GM12878 (cell line): Measurements from ENCODE around the gene JAML. TPM values are rescaled to one million over a fixed set of nuclear protein-coding genes. Genes with fewer than 3 reads are reported as not detected.

Source experiments
- ATAC-seq: fragments of 200-7000 bp; cut with Tn5 transposase; 3 replicates; pipeline ENCODE4 v1.9.1; 2020; ENCODE audit warnings: mild to moderate bottlenecking, moderate library complexity
- BruUV-seq: library from RNA; stranded (reverse); fragments of 400-500 nt; replicated peaks from 2 replicates; lab custom pipeline; 2021; lab: Mats Ljungman, UMichigan
- CTCF ChIA-PET: fragments of 300-600 bp; sonication (Branson Sonifier 250); formaldehyde crosslinking; extraction: SDS; loops from one replicate; lab custom pipeline; 2021; ENCODE audit warnings: inconsistent platforms; lab: Yijun Ruan, JAX
- POLR2A ChIA-PET: fragments of 350-600 bp; formaldehyde crosslinking; extraction: SDS; loops from one replicate; lab custom pipeline; 2021; ENCODE audit warnings: inconsistent platforms; lab: Charles Lee
- RAD21 ChIA-PET: fragments of 300-600 bp; sonication (Branson Sonifier 250); formaldehyde crosslinking; loops from one replicate; lab custom pipeline; 2023; ENCODE audit warnings: antibody characterized with exemption; ENCODE audit not compliant: unreplicated experiment; lab: Charles Lee
- SMC1A ChIA-PET: fragments of 300-600 bp; sonication (Branson Sonifier 250); formaldehyde crosslinking; loops from one replicate; lab custom pipeline; 2023; ENCODE audit not compliant: unreplicated experiment, uncharacterized antibody; lab: Charles Lee
- DNase-seq: peaks from one replicate; pipeline ENCODE4 v3.0.0-alpha.2; 2011; ENCODE audit warnings: low read depth, low spot score
- FAIRE-seq: peaks from 3 replicates; lab custom pipeline; 2011; peaks lifted over from hg19 to GRCh38; lab: Jason Lieb, UNC
- H2AFZ ChIP-seq: 2 replicates; pipeline ENCODE4 v1.6.0; 2011; ENCODE audit warnings: low read depth, low read length, control low read depth; ENCODE audit not compliant: control insufficient read depth
- H3K27ac ChIP-seq: 2 replicates; pipeline ENCODE4 v1.5.1; 2011; ENCODE audit warnings: control low read depth; ENCODE audit not compliant: control insufficient read depth, insufficient read depth
- H3K27me3 ChIP-seq, 2 experiments: replicated peaks in 1 of 2; 2 replicates each; pipeline versions ENCODE4 v1.6.0 to v1.6.1; 2011; ENCODE audit warnings: low read length in 1 of 2; ENCODE audit not compliant: control insufficient read depth in 2 of 2, insufficient read depth in 2 of 2
- H3K36me3 ChIP-seq, 2 experiments: 2 replicates each; pipeline ENCODE4 v1.5.1; 2011; ENCODE audit warnings: low read length in 1 of 2; ENCODE audit not compliant: control insufficient read depth in 2 of 2, insufficient read depth in 2 of 2
- H3K4me1 ChIP-seq: 2 replicates; pipeline ENCODE4 v1.6.1; 2011; ENCODE audit warnings: mild to moderate bottlenecking, low read length, moderate library complexity, mixed read lengths; ENCODE audit not compliant: control insufficient read depth, insufficient read depth
- H3K4me2 ChIP-seq: 2 replicates; pipeline ENCODE4 v1.6.0; 2011; ENCODE audit warnings: control low read depth; ENCODE audit not compliant: control insufficient read depth, insufficient read depth
- H3K4me3 ChIP-seq: fragments of 200-600 bp; sonication (generic); 2 replicates; pipeline ENCODE4 v1.5.1; 2016
- H3K79me2 ChIP-seq: 2 replicates; pipeline ENCODE4 v1.6.0; 2011; ENCODE audit warnings: low read length; ENCODE audit not compliant: control insufficient read depth, insufficient read depth
- H3K9ac ChIP-seq: 2 replicates; pipeline ENCODE4 v1.8.0; 2011; ENCODE audit warnings: low read length, control low read depth, mixed read lengths; ENCODE audit not compliant: control insufficient read depth, insufficient read depth
- H3K9me3 ChIP-seq: replicated peaks from 3 replicates; pipeline ENCODE4 v1.5.1; 2011; ENCODE audit warnings: mild to moderate bottlenecking, low read length; ENCODE audit not compliant: control insufficient read depth, insufficient read depth
- H4K20me1 ChIP-seq: 2 replicates; pipeline ENCODE4 v1.6.0; 2011; ENCODE audit not compliant: control insufficient read depth, insufficient read depth
- CREB1 ChIP-seq: IDR thresholded peaks from 2 replicates; pipeline ENCODE4 v1.6.1; 2012; ENCODE audit warnings: low read depth, mild to moderate bottlenecking, inconsistent platforms
- DPF2 ChIP-seq: fragments of 450-650 bp; IDR thresholded peaks from 2 replicates; pipeline ENCODE4 v1.6.1; 2017; ENCODE audit warnings: mild to moderate bottlenecking
- ETV6 ChIP-seq, 2 experiments: fragments of 450-650 bp in 1 of 2; IDR thresholded peaks in 1 of 2; conservative IDR thresholded peaks in 1 of 2; 2 replicates each; pipeline ENCODE4 v1.6.1; 2014; ENCODE audit warnings: antibody characterized with exemption in 1 of 2, borderline replicate concordance in 1 of 2, low read depth in 1 of 2, mild to moderate bottlenecking in 1 of 2, moderate library complexity in 1 of 2
- EZH2 ChIP-seq: IDR thresholded peaks from 2 replicates; pipeline ENCODE4 v1.6.1; 2012; ENCODE audit warnings: low read depth, mild to moderate bottlenecking, control low read depth, inconsistent platforms, low read length, borderline replicate concordance; ENCODE audit not compliant: control insufficient read depth
- HDAC2 ChIP-seq: fragments of 200-600 bp; sonication (generic); IDR thresholded peaks from 2 replicates; pipeline ENCODE4 v1.6.1; 2017
- IKZF2 ChIP-seq, 2 experiments: fragments of 450-650 bp; IDR thresholded peaks; 2 replicates each; pipeline ENCODE4 v1.6.1; 2017; ENCODE audit warnings: mild to moderate bottlenecking in 2 of 2, moderate library complexity in 2 of 2
- MEF2A ChIP-seq: IDR thresholded peaks from 2 replicates; pipeline ENCODE4 v1.6.1; 2011; ENCODE audit warnings: low read depth, mild to moderate bottlenecking, low read length, moderate library complexity; ENCODE audit not compliant: insufficient read depth
- MXI1 ChIP-seq: fragments of 150-350 bp; IDR thresholded peaks from 2 replicates; pipeline ENCODE4 v1.6.1; 2011; ENCODE audit warnings: low read depth, mild to moderate bottlenecking, inconsistent platforms, low read length, improper control_type of control experiment
- POLR2A ChIP-seq: IDR thresholded peaks from 2 replicates; pipeline ENCODE4 v1.6.1; 2011; ENCODE audit warnings: low read depth, mild to moderate bottlenecking, low read length
- POU2F2 ChIP-seq: IDR thresholded peaks from 3 replicates; pipeline ENCODE4 v1.6.1; 2011; ENCODE audit warnings: low read depth, mild to moderate bottlenecking, low read length, borderline replicate concordance
- PRDM15 ChIP-seq: fragments of 450-650 bp; formaldehyde crosslinking; IDR thresholded peaks from 2 replicates; pipeline ENCODE4 v1.4.0; 2020; ENCODE audit warnings: mild to moderate bottlenecking, moderate library complexity
- RUNX3 ChIP-seq: IDR thresholded peaks from 2 replicates; pipeline ENCODE4 v1.6.1; 2012; ENCODE audit warnings: low read length, inconsistent platforms
- SMAD5 ChIP-seq: IDR thresholded peaks from 2 replicates; pipeline ENCODE4 v1.6.1; 2016; ENCODE audit warnings: antibody characterized with exemption, low read depth
- TCF7 ChIP-seq: IDR thresholded peaks from 2 replicates; pipeline ENCODE4 v1.6.1; 2014; ENCODE audit warnings: antibody characterized with exemption, borderline replicate concordance
- ZNF274 ChIP-seq: IDR thresholded peaks from one replicate; pipeline ENCODE4 v1.8.0; 2011; ENCODE audit not compliant: insufficient read length, insufficient read depth
- ZNF622 ChIP-seq: fragments of 450-650 bp; IDR thresholded peaks from 2 replicates; pipeline ENCODE4 v1.6.1; 2017; ENCODE audit warnings: mild to moderate bottlenecking, inconsistent platforms
- WGBS: methylation state at CpG from one replicate; pipeline ENCODE4 v1.1.6; 2016; ENCODE audit warnings: low lambda C conversion rate; ENCODE audit not compliant: insufficient replicate concordance, insufficient coverage; ENCODE audit errors: missing lambda C conversion rate; 5-methylcytosine and 5-hydroxymethylcytosine counted together
- in situ Hi-C: fragments of 300-500 bp; cut with MboI; formaldehyde crosslinking; loops from 9 replicates; pipeline ENCODE4 v1.14.3; 2018; ENCODE audit warnings: mixed read lengths
- intact Hi-C: fragments of 100-400 bp; cut with micrococcal nuclease; formaldehyde crosslinking; loops from one replicate; pipeline ENCODE4 v1.14.2; 2022; ENCODE audit not compliant: unreplicated experiment
- polyA plus RNA-seq, 11 experiments: library from polyadenylated mRNA; depleted of rRNA in 4 of 11; unstranded in 6 of 11; stranded (reverse) in 5 of 11; fragments of >200 nt; fragmentation: Nextera tagmentation in 4 of 11; fragmentation: Illumina TruSeq in 1 of 11; extraction: Ambion mirVana in 4 of 11; extraction: Trizol in 1 of 11; gene quantifications; 1 replicate in 1 of 11; 2 replicates in 10 of 11; pipeline versions ENCODE4 v1.2.1 to v1.2.3, GENCODE V29; 2011 to 2016; ENCODE audit warnings: inconsistent platforms in 2 of 11, missing spikeins in 2 of 11, low read depth in 1 of 11
- total RNA-seq, 4 experiments: library from RNA; depleted of rRNA in 3 of 4; stranded (reverse); fragments of >200 nt in 3 of 4; fragmentation: Illumina TruSeq in 1 of 4; extraction: Trizol in 1 of 4; gene quantifications; 2 replicates each; pipeline versions ENCODE4 v1.2.1 to v1.2.3, GENCODE V29; 2013 to 2021
- TF ChIP-seq, protein P1 (sequence below): IDR thresholded peaks from 2 replicates; pipeline ENCODE4 v1.6.1; 2012; ENCODE audit warnings: low read length, inconsistent platforms

Gene JAML
- total and polyA plus RNA-seq, 10 of the 15 experiments (the other 5 are each of a cell fraction or from before 2014, with no cell fraction given) = 0.60 to 8.1 (median 3.5) TPM

DNA sequence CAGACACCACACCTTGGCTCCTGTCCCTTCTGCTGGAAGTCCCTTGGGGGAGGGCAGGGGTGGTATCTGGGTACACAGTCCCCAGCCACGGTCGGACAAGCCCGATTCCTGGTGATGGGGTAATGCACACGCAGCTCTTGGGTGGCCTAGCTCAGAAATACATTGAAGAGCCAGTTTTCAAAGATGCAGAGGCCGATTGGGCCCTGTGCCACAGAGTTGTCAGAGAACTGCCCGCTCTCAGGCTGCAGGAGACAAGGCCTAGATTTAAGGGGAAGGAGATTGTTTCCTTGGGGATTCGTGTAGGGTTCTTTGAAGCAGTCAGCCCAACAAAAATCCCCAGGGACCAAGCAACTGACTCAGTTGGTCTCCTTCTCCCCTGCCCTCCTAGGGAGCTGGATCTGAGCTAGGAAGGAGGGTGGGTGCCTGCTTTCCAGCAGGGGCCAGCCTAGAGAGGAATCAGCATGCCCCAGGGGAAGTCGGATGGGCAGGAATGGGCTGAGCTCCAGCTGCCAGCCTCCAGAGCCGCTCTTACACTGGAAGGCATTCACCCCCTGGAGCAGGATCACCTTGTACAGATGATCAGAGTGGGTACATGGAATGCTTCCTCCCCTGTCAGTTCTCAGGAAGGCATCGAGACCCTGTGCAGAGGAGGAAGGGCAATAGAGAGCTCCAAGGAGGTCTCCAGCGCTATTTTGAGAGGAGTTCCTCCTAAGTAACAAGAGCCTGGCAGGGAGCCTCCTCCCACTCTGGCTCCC lies 68.9 kb downstream of the JAML start:
- DNase-seq (no peak), ATAC-seq (no peak), FAIRE-seq (no peak)
- BruUV-seq = no TSS peak
- H3K4me1 ChIP-seq = no peaks in the 10 kb centered on the region
- CTCF ChIA-PET = interaction anchor here (1.1 to 4.8 kb wide), 4 partner anchors 13 to 209 kb away, joined by 3 to 37 read pairs (median 12); no protein-coding TSS in a partner anchor
- H3K4me3 ChIP-seq = no peak overlapping the region
- no peaks in the 10 kb centered on the region for H3K36me3 ChIP-seq
- WGBS = 10% methylated on average over 11 of the region's 11 CpGs
- H3K4me2 ChIP-seq = no peak overlapping the region
- in situ Hi-C loops (no loop called here), intact Hi-C loops (no loop called here)
- H3K9me3 ChIP-seq = no peaks in the 10 kb centered on the region
- POLR2A ChIA-PET = no interaction called here
- H3K27ac ChIP-seq = no peak overlapping the region
- no peak overlapping the region for H3K9ac ChIP-seq
- SMC1A ChIA-PET = interaction anchor here (0.8 to 1.4 kb wide), 5 partner anchors 9 to 107 kb away, joined by 3 to 4 read pairs (median 4); partner anchors contain the start of gene JAML
- no peaks in the 10 kb centered on the region for H4K20me1 ChIP-seq
- RAD21 ChIA-PET = no interaction called here
- peaks cover 29 to 32% of the 10 kb centered on the region in 2 experiments for H3K27me3 ChIP-seq
- H3K79me2 ChIP-seq = no peaks in the 10 kb centered on the region
- no peak overlapping the region for H2AFZ ChIP-seq
- TF ChIP-seq ZNF274 (no peak), ETV6 (conservative IDR thresholded peaks at IDR 0.05 in 1 of 2, IDR thresholded peaks at IDR 0.05 in 1 of 2; ENCODE audit: borderline replicate concordance in 1 of 2, low read depth in 1 of 2) (no peak), CREB1 (no peak), MXI1 (no peak), HDAC2 (no peak), ZNF622 (no peak), DPF2 (no peak), MEF2A (no peak), TCF7 (no peak), POU2F2 (no peak), PRDM15 (CRISPR knock-in tag) (no peak), SMAD5 (no peak), IKZF2 (IDR thresholded peaks at IDR 0.05) (no peak), POLR2A (no peak), RUNX3 (no peak), EZH2 (no peak)
- TF ChIP-seq, protein P1, sequence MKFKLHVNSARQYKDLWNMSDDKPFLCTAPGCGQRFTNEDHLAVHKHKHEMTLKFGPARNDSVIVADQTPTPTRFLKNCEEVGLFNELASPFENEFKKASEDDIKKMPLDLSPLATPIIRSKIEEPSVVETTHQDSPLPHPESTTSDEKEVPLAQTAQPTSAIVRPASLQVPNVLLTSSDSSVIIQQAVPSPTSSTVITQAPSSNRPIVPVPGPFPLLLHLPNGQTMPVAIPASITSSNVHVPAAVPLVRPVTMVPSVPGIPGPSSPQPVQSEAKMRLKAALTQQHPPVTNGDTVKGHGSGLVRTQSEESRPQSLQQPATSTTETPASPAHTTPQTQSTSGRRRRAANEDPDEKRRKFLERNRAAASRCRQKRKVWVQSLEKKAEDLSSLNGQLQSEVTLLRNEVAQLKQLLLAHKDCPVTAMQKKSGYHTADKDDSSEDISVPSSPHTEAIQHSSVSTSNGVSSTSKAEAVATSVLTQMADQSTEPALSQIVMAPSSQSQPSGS = no peak
